MG63 (cell line): Measurements from ENCODE around the gene TBL1XR1. TPM values are rescaled to one million over a fixed set of nuclear protein-coding genes. Genes with fewer than 3 reads are reported as not detected.

Experiments
- DNase-seq: peaks from one replicate; pipeline ENCODE4 v3.0.0-alpha.2; 2020
- H3K27me3 ChIP-seq: fragments of 250-450 bp; sonication (Bioruptor Pico); 2 replicates; pipeline ENCODE4 v1.5.1; 2020; ENCODE audit warnings: mild to moderate bottlenecking, moderate library complexity
- H3K36me3 ChIP-seq: fragments of 250-450 bp; sonication (Bioruptor Pico); 2 replicates; pipeline ENCODE4 v1.5.1; 2020; ENCODE audit warnings: mild to moderate bottlenecking, moderate library complexity
- H3K4me3 ChIP-seq: fragments of 250-450 bp; sonication (Bioruptor Pico); 2 replicates; pipeline ENCODE4 v1.5.1; 2020; ENCODE audit warnings: mild to moderate bottlenecking, moderate library complexity
- H3K9me3 ChIP-seq: fragments of 250-450 bp; sonication (Bioruptor Pico); 2 replicates; pipeline ENCODE4 v1.5.1; 2020; ENCODE audit warnings: mild to moderate bottlenecking, moderate library complexity
- total RNA-seq: library from RNA; depleted of rRNA; stranded (reverse); fragments of >200 nt; shearing (Covaris generic); gene quantifications from 2 replicates; pipeline ENCODE4 v1.2.3, GENCODE V29; 2014; ENCODE audit warnings: low replicate concordance

The TBL1XR1 gene
- total RNA-seq, 1 experiment from 2014 or later = 99.0 TPM

GRCh38 chr3:177111541-177111949 lies 85.7 kb downstream of the TBL1XR1 start:
- no peaks in the 10 kb centered on the region for H3K27me3 ChIP-seq
- no peaks in the 10 kb centered on the region; the same call in none of the 2 replicates for H3K36me3 ChIP-seq
- no peak overlapping the region for H3K4me3 ChIP-seq
- no peaks in the 10 kb centered on the region for H3K9me3 ChIP-seq
- DNase-seq = no peak

GRCh38 chr3:177110895-177111294 lies 86.4 kb downstream of the TBL1XR1 start:
- no peak for DNase-seq
- no peaks in the 10 kb centered on the region for H3K27me3 ChIP-seq

GRCh38 chr3:177110386-177110785 lies 86.9 kb downstream of the TBL1XR1 start:
- no peaks in the 10 kb centered on the region for H3K27me3 ChIP-seq
- H3K4me3 ChIP-seq = no peak overlapping the region
- H3K9me3 ChIP-seq = no peaks in the 10 kb centered on the region
- H3K36me3 ChIP-seq = no peaks in the 10 kb centered on the region; the same call in 1 of the 2 replicates
- no peak for DNase-seq

More at GRCh38 chr3:177110895-177111294, 86.4 kb downstream of the TBL1XR1 start:
- Histone ChIP-seq H3K9me3 (no peaks in the 10 kb centered on the region), H3K36me3 (no peaks in the 10 kb centered on the region; the same call in 1 of the 2 replicates), H3K4me3 (no peak overlapping the region)

- DNase-seq = no peak
- Histone ChIP-seq H3K4me3 (no peak overlapping the region), H3K36me3 (no peaks in the 10 kb centered on the region; the same call in 1 of the 2 replicates), H3K9me3 (no peaks in the 10 kb centered on the region), H3K27me3 (no peaks in the 10 kb centered on the region)
Observed at GRCh38 chr3:177109688-177110330, 87.5 kb downstream of the TBL1XR1 start.

- no peak overlapping the region for H3K4me3 ChIP-seq
- DNase-seq = no peak
- H3K27me3 ChIP-seq = no peaks in the 10 kb centered on the region
- no peaks in the 10 kb centered on the region for H3K9me3 ChIP-seq
- no peaks in the 10 kb centered on the region; the same call in 1 of the 2 replicates for H3K36me3 ChIP-seq
Observed at GRCh38 chr3:177108648-177109047, 88.6 kb downstream of the TBL1XR1 start.

GRCh38 chr3:177107461-177108239 lies 89.6 kb downstream of the TBL1XR1 start:
- Histone ChIP-seq H3K36me3 (no peaks in the 10 kb centered on the region; the same call in 1 of the 2 replicates), H3K9me3 (no peaks in the 10 kb centered on the region), H3K27me3 (no peaks in the 10 kb centered on the region), H3K4me3 (no peak overlapping the region)
- no peak for DNase-seq

- Histone ChIP-seq H3K9me3 (no peaks in the 10 kb centered on the region), H3K4me3 (no peak overlapping the region), H3K27me3 (no peaks in the 10 kb centered on the region), H3K36me3 (no peaks in the 10 kb centered on the region; the same call in 1 of the 2 replicates)
- no peak for DNase-seq
Observed at GRCh38 chr3:177106594-177106993, 90.7 kb downstream of the TBL1XR1 start.

GRCh38 chr3:177106184-177106583 lies 91.1 kb downstream of the TBL1XR1 start:
- no peaks in the 10 kb centered on the region; the same call in 1 of the 2 replicates for H3K36me3 ChIP-seq
- H3K9me3 ChIP-seq = no peaks in the 10 kb centered on the region
- DNase-seq = no peak
- no peak overlapping the region for H3K4me3 ChIP-seq
- no peaks in the 10 kb centered on the region for H3K27me3 ChIP-seq

- no peaks in the 10 kb centered on the region; the same call in 1 of the 2 replicates for H3K36me3 ChIP-seq
- no peak overlapping the region for H3K4me3 ChIP-seq
- DNase-seq = no peak
- H3K9me3 ChIP-seq = no peaks in the 10 kb centered on the region
- no peaks in the 10 kb centered on the region for H3K27me3 ChIP-seq
Observed at GRCh38 chr3:177105623-177106022, 91.7 kb downstream of the TBL1XR1 start.

- H3K27me3 ChIP-seq = no peaks in the 10 kb centered on the region
- H3K36me3 ChIP-seq = no peaks in the 10 kb centered on the region; the same call in 1 of the 2 replicates
- no peak for DNase-seq
- no peak overlapping the region for H3K4me3 ChIP-seq
- H3K9me3 ChIP-seq = no peaks in the 10 kb centered on the region
Observed at GRCh38 chr3:177104299-177104992, 92.8 kb downstream of the TBL1XR1 start.

GRCh38 chr3:177102553-177102952 lies 94.7 kb downstream of the TBL1XR1 start:
- Histone ChIP-seq H3K36me3 (peaks cover 3% of the 10 kb centered on the region), H3K9me3 (peaks cover under 1% of the 10 kb centered on the region; the same call in 1 of the 2 replicates), H3K27me3 (no peaks in the 10 kb centered on the region), H3K4me3 (no peak overlapping the region)
- DNase-seq = no peak

GRCh38 chr3:177098551-177098950 lies 98.7 kb downstream of the TBL1XR1 start:
- DNase-seq = no peak
- H3K36me3 ChIP-seq = peaks cover 20% of the 10 kb centered on the region
- no peak overlapping the region for H3K4me3 ChIP-seq
- peaks cover 14% of the 10 kb centered on the region for H3K9me3 ChIP-seq
- H3K27me3 ChIP-seq = no peaks in the 10 kb centered on the region

- Histone ChIP-seq H3K9me3 (peaks cover 17% of the 10 kb centered on the region), H3K4me3 (no peak overlapping the region), H3K36me3 (peaks cover 30% of the 10 kb centered on the region), H3K27me3 (no peaks in the 10 kb centered on the region)
- no peak for DNase-seq
Observed at GRCh38 chr3:177096615-177097014, 100.7 kb downstream of the TBL1XR1 start.

- peaks cover 17% of the 10 kb centered on the region for H3K9me3 ChIP-seq
- no peak for DNase-seq
- no peaks in the 10 kb centered on the region for H3K27me3 ChIP-seq
- H3K36me3 ChIP-seq = peaks cover 31% of the 10 kb centered on the region
- no peak overlapping the region for H3K4me3 ChIP-seq
Observed at GRCh38 chr3:177093966-177094365, 103.3 kb downstream of the TBL1XR1 start.

GRCh38 chr3:177089901-177090300 lies 107.4 kb downstream of the TBL1XR1 start:
- peaks cover 34% of the 10 kb centered on the region for H3K36me3 ChIP-seq
- no peaks in the 10 kb centered on the region for H3K27me3 ChIP-seq
- H3K9me3 ChIP-seq = peaks cover 14% of the 10 kb centered on the region
- no peak overlapping the region for H3K4me3 ChIP-seq
- no peak for DNase-seq

GRCh38 chr3:177089110-177089509 lies 108.2 kb downstream of the TBL1XR1 start:
- no peak for DNase-seq
- no peaks in the 10 kb centered on the region for H3K27me3 ChIP-seq

GRCh38 chr3:177085794-177086193 lies 111.5 kb downstream of the TBL1XR1 start:
- H3K36me3 ChIP-seq = peaks cover 17% of the 10 kb centered on the region
- H3K9me3 ChIP-seq = no peaks in the 10 kb centered on the region; the same call in 1 of the 2 replicates
- no peak overlapping the region for H3K4me3 ChIP-seq
- no peak for DNase-seq
- H3K27me3 ChIP-seq = no peaks in the 10 kb centered on the region

More at GRCh38 chr3:177089110-177089509, 108.2 kb downstream of the TBL1XR1 start:
- H3K9me3 ChIP-seq = peaks cover 9% of the 10 kb centered on the region
- H3K36me3 ChIP-seq = peaks cover 33% of the 10 kb centered on the region
- no peak overlapping the region for H3K4me3 ChIP-seq
